ENCODE data around the gene PAEP. TPM values are rescaled to one million over a fixed set of nuclear protein-coding genes. Genes with fewer than 3 reads are reported as not detected.

PAEP gene
- total RNA-seq, 1 donor: not detected

GRCh38 chr9:135601988-135602387, 40.4 kb downstream of the PAEP start:
- DNase-seq (ENCODE audit: low read depth): no peak
- TF ChIP-seq, protein P1, sequence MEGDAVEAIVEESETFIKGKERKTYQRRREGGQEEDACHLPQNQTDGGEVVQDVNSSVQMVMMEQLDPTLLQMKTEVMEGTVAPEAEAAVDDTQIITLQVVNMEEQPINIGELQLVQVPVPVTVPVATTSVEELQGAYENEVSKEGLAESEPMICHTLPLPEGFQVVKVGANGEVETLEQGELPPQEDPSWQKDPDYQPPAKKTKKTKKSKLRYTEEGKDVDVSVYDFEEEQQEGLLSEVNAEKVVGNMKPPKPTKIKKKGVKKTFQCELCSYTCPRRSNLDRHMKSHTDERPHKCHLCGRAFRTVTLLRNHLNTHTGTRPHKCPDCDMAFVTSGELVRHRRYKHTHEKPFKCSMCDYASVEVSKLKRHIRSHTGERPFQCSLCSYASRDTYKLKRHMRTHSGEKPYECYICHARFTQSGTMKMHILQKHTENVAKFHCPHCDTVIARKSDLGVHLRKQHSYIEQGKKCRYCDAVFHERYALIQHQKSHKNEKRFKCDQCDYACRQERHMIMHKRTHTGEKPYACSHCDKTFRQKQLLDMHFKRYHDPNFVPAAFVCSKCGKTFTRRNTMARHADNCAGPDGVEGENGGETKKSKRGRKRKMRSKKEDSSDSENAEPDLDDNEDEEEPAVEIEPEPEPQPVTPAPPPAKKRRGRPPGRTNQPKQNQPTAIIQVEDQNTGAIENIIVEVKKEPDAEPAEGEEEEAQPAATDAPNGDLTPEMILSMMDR (IDR thresholded peaks at IDR 0.05; ENCODE audit: insufficient read depth, low read depth, low read length): no peak

GRCh38 chr9:135602789-135603481, 41.4 kb downstream of the PAEP start:
- TF ChIP-seq, protein P1 (IDR thresholded peaks at IDR 0.05; ENCODE audit: insufficient read depth, low read depth, low read length): peak; percentile 72
- H3K4me3 ChIP-seq (ENCODE audit: low read depth, low read length): no peak overlapping the region
- peak; percentile 43 for DNase-seq (ENCODE audit: low read depth)

More at GRCh38 chr9:135601988-135602387, 40.4 kb downstream of the PAEP start:
- no peak overlapping the region for H3K4me3 ChIP-seq (ENCODE audit: low read depth, low read length)

GRCh38 chr9:135604437-135605237, 43.1 kb downstream of the PAEP start:
- TF ChIP-seq, protein P1 (IDR thresholded peaks at IDR 0.05; ENCODE audit: insufficient read depth, low read depth, low read length): no peak
- no peak overlapping the region for H3K4me3 ChIP-seq (ENCODE audit: low read depth, low read length)
- no peak for DNase-seq (ENCODE audit: low read depth)

GRCh38 chr9:135605238-135605781, 43.8 kb downstream of the PAEP start:
- H3K4me3 ChIP-seq (ENCODE audit: low read depth, low read length): no peak overlapping the region
- DNase-seq (ENCODE audit: low read depth): peak; percentile 19
- TF ChIP-seq, protein P1 (IDR thresholded peaks at IDR 0.05; ENCODE audit: insufficient read depth, low read depth, low read length): no peak

DNA sequence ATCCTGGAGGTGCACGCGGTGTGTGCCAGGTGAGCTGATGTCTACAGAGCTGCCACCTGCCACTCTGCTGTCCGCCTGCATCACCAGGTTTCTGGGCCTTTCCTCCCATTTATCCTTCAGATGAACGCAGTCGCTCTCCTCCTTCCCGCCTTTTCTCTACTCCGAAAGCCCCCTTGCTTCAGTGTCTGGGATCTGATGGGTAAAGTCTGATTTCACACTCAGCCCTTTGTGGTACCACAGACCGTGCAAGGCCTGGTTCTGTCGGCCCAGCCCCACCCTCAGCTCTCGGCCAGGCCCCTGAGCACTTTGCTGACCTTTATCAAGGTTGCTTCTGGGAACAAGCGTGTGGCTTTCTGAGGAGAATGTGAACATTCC, 45.3 kb downstream of the PAEP start:
- DNase-seq (ENCODE audit: low read depth): no peak
- TF ChIP-seq, protein P1 (IDR thresholded peaks at IDR 0.05; ENCODE audit: insufficient read depth, low read depth, low read length): no peak
- H3K4me3 ChIP-seq (ENCODE audit: low read depth, low read length): no peak overlapping the region

DNA sequence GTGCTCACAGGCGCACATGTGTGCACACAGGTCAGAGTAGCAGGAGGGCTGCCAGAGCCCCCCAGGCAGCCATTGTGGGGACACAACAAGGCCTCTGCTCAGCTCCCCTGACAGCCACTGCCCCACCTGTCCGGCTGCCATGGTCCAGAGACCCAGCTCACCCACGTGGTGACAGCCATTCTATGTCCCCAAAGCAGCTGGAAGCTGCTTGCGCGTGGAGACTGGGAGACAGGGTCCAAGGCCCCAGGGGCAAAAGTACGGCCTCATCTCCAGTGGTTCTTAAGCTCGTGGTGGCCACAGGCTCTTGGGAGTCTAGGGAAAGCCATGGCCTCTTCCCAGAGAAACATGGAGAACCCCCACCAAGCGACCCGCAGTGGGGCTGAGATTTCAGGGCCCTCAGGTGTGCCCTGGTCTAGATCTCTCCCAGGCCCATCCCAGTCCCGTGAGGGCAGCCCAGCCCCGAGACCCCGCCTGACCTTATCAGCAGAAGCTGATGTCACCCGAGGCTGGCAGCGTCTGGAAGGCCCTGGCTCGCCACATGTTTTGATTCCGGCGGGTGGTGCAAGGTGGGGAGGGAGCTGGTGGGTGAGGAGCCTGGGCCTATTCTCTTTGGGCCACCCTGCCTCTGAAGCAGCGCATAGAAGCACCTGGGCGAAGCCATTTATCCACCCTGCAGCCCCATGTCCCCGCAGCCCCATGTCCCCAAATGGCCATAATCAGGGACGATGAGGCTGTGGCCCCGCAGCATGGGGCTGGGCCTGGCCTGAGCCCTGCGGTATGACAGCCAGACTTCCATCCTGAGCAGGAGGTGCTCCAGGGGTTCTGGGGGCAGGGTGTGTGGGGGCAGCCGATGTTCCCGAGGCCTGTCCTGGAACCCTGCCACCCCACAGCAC, 46.1 kb downstream of the PAEP start:
- H3K4me3 ChIP-seq (ENCODE audit: low read depth, low read length): no peak overlapping the region
- DNase-seq (ENCODE audit: low read depth): no peak
- TF ChIP-seq, protein P1 (IDR thresholded peaks at IDR 0.05; ENCODE audit: insufficient read depth, low read depth, low read length): no peak

All from fibroblast of villous mesenchyme (primary cell).